Ammon's horn (tissue), 1 donor: ENCODE measurements around the gene TIFAB.
A peak's percentile ranks its signal among the peaks of the same experiment; 100 is the strongest.

Experiments used
- DNase-seq: peaks from one replicate; pipeline ENCODE4 v3.0.0-alpha.2; 2016; ENCODE audit warnings: low spot score

TIFAB gene

GRCh38 chr5:135425641-135426040 is 26.5 kb downstream of the TIFAB start:
- DNase-seq: no peak

- DNase-seq: no peak
Observed at GRCh38 chr5:135423846-135424168, 28.3 kb downstream of the TIFAB start.

- no peak for DNase-seq
Observed at GRCh38 chr5:135423146-135423845, 28.9 kb downstream of the TIFAB start.

GRCh38 chr5:135422419-135422818 is 29.7 kb downstream of the TIFAB start:
- DNase-seq: no peak

- DNase-seq: no peak
Observed at GRCh38 chr5:135417083-135417482, 35.1 kb downstream of the TIFAB start.

GRCh38 chr5:135405082-135405481 is 47.1 kb downstream of the TIFAB start:
- no peak for DNase-seq

GRCh38 chr5:135402031-135402430 is 50.1 kb downstream of the TIFAB start:
- no peak for DNase-seq

GRCh38 chr5:135400866-135401265 is 51.3 kb downstream of the TIFAB start:
- DNase-seq: no peak

GRCh38 chr5:135399794-135400542 is 52.2 kb downstream of the TIFAB start:
- no peak for DNase-seq

- DNase-seq: peak; percentile 89
Observed at GRCh38 chr5:135398855-135399793, 53.0 kb downstream of the TIFAB start, which contains the start of gene MACROH2A1. TSS of gene MACROH2A1 (minus strand) at chr5:135399231. CDS start at chr5:135389093, 10,138 bp downstream.

- DNase-seq: no peak
Observed at GRCh38 chr5:135398160-135398854, 53.8 kb downstream of the TIFAB start.
